ENCODE results near the gene CNN2.

CNN2 gene

DNA sequence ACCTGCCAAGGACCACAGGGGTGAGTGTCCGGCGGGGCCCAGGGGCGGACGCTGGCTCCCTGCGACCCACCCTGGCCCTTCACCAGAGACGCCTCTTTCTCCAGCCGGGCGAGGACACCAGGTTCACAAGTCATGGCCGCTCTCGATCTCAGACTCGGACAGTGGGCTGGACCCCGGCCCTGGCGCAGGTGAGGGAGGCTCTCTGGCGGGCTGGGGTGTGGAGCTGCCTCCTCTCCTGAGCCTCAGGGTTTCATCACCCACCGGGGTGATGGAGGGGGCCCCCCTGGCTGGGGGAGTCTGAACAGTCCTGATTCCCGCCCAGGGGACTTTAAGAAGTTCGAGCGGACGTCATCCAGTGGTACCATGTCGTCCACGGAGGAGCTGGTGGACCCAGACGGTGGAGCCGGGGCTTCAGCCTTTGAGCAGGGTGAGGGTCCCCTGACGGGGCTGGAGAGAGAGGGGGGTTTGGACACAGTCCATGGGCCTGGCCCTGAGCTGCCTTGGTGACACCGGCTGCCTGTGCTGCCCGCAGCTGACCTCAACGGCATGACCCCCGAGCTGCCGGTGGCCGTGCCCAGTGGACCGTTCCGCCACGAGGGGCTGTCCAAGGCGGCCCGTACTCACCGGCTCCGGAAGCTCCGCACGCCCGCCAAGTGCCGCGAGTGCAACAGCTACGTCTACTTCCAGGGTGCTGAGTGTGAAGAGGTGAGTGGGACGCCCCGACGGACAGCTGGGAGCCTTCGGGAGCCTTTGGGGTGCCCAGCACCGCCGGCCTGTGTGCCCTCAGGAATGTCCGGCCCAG, 54.2 kb downstream of the CNN2 start:
- DNase-seq (ENCODE audit: low spot score) (no peak), FAIRE-seq (no peak)

DNA sequence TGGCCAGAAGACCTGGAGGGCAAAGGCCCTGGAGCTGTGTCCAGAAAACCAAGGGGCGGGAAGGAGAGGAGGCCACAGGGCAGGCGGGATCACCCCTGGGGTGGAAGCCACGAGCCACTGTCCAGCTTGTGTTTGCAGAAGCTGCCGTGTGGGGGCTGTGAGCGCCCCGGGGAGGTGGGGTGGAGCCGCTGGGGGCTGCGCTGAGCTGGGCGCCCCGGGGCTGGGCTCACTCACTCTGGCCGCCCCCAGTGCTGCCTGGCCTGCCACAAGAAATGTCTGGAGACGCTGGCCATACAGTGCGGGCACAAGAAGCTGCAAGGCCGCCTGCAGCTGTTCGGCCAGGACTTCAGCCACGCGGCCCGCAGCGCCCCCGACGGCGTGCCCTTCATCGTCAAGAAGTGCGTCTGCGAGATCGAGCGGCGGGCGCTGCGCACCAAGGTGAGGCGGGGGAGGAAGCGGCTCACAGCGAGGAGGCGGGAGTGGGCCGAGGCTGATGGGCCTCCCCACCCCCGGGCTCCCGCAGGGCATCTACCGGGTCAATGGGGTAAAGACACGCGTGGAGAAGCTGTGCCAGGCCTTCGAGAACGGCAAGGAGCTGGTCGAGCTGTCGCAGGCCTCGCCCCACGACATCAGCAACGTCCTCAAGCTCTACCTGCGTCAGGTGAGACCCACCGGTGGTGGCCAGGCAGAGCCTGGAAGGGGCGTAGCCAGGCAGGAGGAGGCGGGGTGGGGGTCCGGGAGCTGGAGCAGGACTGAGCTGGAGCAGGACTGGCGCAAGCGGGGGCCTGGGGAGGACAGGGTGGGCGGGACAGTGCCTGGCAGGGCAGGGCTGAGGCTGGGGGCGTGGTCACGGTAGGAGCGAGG, 55.1 kb downstream of the CNN2 start:
- DNase-seq (ENCODE audit: low spot score): no peak
- FAIRE-seq: no peak

DNA sequence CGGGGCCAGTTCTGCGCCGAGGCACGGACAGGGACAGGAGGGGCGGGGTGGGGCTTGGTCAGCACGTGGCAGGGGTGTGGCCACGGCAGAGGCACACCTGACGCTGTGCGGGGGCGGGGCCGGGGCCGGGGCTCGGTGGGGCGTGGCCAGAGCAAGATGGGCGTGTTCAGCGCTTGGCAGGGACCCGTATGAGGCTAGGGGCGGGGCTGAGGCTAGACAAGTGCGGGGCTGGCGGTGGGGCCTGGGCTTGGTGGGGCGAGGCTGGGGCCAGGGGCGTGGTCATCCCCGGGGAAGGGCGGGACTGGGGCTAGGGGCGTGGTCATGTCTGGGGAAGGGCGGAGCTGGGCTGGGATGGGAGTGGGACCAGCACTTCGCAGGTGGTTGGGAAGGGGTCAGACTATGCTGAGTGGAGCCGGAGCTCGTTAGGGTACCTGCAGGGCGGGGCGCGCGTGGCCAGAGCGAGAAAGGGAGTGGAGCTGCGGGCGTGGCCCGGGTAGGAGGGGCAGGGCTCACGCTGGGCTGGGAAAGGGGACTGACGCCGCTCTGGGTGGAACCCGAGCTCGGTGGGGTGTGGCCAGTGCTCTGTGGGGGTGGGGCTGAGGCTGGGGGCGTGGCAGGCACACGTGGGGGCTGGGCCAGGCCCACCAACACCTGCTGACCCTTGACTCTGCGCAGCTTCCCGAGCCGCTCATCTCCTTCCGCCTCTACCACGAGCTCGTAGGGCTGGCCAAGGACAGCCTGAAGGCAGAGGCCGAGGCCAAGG, 55.9 kb downstream of the CNN2 start:
- DNase-seq (ENCODE audit: low spot score): peak; percentile 13
- no peak for FAIRE-seq

DNA sequence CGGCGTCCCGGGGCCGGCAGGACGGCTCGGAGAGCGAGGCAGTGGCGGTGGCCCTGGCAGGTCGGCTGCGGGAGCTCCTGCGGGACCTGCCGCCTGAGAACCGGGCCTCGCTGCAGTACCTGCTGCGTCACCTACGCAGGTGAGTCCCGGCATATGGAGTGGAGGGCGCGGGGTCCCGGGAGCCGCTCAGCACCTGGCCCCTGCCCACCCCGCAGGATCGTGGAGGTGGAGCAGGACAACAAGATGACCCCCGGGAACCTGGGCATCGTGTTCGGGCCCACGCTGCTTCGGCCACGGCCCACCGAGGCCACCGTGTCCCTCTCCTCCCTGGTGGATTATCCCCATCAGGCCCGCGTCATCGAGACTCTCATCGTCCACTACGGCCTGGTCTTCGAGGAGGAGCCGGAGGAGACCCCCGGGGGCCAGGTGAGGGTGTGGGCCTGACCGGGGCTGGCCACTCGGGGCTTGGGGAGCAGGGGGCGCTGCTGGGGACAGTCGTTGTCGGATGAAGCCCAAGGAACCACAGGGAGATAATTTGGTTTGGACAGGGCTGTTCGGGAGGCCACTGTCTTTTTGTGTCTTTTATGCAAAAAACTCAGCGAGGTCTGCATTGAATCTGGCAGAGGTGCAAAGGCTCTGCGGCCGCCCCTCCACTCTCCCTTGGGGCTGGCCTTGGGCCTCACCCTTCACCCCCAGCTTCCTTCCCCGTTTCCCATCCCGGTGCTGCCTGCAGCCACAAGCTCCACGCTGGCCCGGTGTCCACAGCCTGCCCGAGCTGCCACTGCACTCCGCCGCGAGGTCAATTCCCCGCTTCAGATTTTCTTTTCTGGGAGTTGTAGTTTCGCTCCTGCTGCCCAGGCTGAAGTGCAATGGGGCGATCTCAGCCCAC, 56.8 kb downstream of the CNN2 start:
- FAIRE-seq (no peak), DNase-seq (ENCODE audit: low spot score) (no peak)

- FAIRE-seq: no peak
- no peak for DNase-seq (ENCODE audit: low spot score)
Observed at GRCh38 chr19:1084024-1084868, 57.8 kb downstream of the CNN2 start.

DNA sequence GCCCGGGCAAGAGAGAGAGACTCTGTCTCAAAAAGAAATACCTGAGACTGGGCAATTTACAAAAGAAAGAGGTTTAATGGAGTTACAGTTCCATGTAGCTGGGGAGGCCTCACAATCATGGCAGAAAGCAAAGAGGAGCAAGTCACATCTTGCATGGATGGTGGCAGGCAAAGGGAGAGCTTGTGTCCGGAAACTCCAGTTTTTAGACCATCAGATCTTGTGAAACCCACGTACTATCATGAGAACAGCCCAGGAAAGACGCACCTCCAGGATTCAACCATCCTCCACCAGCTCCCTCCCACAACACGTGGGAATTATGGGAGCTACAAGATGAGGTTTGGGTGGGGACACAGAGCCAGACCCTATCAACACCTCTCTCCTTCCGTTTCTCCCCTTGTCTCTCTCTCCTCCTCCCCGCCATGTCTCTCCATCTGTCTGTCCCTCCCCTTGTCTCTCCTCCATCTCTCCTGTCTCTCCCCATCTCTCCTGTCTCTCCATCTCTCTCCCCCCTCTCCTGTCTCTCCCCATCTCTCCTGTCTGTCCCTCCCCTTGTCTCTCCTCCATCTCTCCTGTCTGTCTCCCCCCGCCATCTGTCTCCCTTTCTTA, 58.7 kb downstream of the CNN2 start:
- DNase-seq (ENCODE audit: low spot score) (no peak), FAIRE-seq (no peak)

- no peak for DNase-seq (ENCODE audit: low spot score)
- no peak for FAIRE-seq
Observed at GRCh38 chr19:1085676-1086442, 59.5 kb downstream of the CNN2 start.

DNA sequence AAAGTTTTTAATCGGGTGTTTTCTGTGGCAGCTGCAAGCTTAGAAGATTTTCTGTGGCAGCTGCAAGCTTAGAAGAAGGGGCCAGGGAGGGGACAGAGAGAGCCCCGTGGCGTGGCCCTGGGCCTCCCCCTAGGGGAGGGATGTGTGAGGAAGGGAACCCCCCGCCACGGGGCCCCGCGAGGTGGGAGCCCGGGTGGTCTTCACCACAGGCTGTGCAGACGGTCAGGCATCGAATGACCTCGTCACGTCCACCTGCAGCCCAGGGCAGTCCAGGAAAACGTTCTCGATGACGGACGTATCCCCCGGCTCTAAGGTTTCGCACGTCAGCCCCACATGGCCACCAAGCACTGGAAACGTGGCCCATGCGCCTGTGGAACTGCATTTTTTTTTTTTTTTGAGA, 60.2 kb downstream of the CNN2 start:
- FAIRE-seq: no peak
- no peak for DNase-seq (ENCODE audit: low spot score)

- DNase-seq (ENCODE audit: low spot score) (no peak), FAIRE-seq (no peak)
Observed at GRCh38 chr19:1087813-1088415, 61.5 kb downstream of the CNN2 start.

DNA sequence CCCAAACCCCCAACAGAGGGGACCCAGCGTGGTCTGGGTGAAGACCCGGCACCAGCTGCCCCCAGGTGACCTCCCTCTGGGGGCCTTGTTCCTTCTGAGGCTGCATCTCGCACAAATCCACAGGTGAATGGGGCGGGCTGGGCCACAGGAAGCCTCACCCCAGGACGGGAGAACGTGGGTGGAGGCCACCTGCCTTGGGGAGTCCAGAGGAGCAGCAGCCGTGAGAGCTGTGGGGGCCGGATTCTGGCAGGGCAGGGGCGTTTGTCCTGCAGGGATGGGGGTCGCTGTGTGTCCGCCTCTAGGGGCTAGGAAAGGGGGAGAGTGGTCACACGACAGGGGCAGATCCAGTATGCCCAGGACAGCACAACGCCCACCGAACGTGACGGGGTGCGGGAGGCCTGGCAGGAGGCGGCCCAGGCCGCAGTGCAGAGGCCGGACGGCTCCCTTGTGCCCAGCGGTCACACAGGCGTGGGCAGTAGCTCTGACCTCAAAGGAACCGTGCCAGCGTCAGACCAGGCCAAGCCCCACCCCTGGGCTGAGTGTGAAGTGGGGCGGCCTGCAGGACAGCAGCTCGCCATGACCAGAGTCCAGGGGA, 62.1 kb downstream of the CNN2 start:
- FAIRE-seq: no peak
- no peak for DNase-seq (ENCODE audit: low spot score)
